Pulmonary artery endothelial cell (primary cell): ENCODE measurements around the gene SYPL1. TPM values are rescaled to one million over a fixed set of nuclear protein-coding genes. Genes with fewer than 3 reads are reported as not detected.
A peak's percentile ranks its signal among the peaks of the same experiment; 100 is the strongest.
"Not testable (repeated sequence)": the region's sequence is repeated elsewhere in the genome, so short reads cannot be mapped to it uniquely, and the experiment has no call there.

Experiments used
- DNase-seq: peaks from one replicate; pipeline ENCODE4 v3.0.0-alpha.2; 2011; ENCODE audit warnings: low read depth, low spot score
- total RNA-seq: library from RNA; depleted of rRNA; stranded (reverse); fragments of >200 nt; gene quantifications from 2 replicates; pipeline ENCODE4 v1.2.3, GENCODE V29; 2014

Gene SYPL1
- 53.9 and 58.6 TPM in 2 replicates for total RNA-seq

GRCh38 chr7:106112118-106112971, at the start of gene SYPL1:
TSS of gene SYPL1 (minus strand) at chr7:106112312. CDS start at chr7:106112208, 104 bp downstream.
- peak; percentile 64 for DNase-seq

- no peak for DNase-seq
Observed at GRCh38 chr7:106155027-106155426, 42.9 kb upstream of the SYPL1 start.

GRCh38 chr7:106153891-106154449, 41.9 kb upstream of the SYPL1 start:
- DNase-seq, result peak; percentile 37

DNA sequence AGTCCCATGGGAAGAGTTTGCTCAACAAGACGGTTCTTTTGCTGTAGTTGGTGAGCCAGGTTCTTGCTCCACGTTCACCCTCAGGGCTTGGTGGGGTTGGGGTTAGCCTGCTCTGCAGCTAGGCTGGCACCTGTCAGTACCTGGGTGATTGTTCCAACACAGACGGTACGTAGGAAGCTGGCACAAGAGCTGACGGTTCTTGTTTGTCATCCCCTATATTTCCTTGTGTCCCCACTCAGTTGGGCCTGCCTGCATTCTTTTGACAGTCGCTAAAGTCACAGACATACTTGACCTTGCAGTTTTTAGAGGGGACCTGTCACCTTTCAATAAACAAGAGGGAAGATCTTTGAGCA, 40.2 kb upstream of the SYPL1 start:
- DNase-seq, result no peak

DNA sequence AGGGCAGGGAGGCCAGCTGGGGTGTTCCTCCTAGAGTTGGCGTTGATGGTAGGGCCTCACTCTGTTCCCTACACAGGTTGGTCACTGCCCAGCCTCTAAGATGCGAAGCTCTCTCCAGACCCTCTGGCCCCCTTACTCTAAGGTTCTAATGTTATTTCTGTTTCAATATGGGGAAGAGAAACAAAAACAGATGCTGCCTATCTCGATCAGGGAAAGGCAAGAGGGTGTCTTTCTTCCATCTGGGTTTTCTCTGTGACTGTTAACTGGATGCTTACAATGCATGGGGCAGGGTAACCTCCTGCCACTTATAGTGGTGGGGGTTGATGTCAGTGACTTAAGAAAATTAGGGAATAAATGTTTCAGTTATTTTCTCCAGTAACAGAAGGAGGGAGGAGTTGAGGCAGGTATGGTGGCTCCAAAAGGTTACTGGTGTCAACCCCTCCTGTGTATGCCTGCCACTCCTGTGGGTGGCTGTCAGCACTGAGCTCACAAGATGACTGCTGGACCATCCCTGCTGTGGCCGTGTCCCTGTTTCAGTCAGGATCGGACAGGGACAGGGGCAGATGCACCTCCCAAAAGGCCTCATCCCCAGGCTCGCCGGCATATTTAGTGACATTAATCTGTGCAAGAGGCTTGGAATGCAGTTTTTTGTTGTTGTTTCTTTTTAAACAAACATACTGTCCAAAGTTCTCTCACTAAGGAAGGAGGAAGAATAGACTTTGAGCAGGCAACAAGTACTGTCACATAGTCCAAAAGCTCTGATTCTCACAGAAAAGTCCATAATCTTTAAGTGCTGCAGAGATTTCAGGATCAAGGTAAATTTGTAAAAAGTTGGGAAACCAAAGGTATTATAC, 39.6 kb upstream of the SYPL1 start:
- DNase-seq, result no peak

DNA sequence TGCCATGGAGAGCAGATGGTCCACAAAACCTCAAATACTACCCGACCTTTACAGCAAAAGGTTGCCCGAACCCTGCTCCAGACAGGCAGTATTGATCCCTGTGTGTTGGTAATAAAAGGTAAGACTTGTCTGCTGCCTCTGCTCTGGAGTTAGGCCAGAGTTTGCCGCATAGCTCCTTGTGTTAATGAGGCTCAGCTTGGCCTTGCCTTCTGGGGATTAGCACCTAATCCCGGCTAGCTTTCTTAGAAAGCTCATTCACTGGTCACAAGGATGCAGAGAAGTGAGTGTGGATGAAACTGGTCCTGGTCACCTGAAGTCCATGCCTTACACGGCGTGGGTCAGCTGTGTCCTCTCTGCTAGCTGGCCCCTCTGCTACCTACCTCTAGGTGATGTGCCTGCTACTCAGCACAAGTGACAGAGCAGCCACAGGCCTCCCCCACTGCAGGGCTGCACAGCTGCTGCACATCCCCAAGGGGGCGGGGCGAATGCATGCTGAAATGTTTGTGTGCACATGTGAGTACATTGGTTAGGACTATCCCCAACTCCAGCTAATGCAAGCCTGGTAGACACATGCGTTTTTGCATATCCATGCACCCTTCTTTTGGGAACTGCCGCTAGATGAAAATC, 31.7 kb upstream of the SYPL1 start:
- no peak for DNase-seq

- DNase-seq, result no peak
Observed at GRCh38 chr7:106142136-106142535, 30.0 kb upstream of the SYPL1 start.

- DNase-seq, result no peak
Observed at GRCh38 chr7:106140406-106141173, 28.5 kb upstream of the SYPL1 start.

DNA sequence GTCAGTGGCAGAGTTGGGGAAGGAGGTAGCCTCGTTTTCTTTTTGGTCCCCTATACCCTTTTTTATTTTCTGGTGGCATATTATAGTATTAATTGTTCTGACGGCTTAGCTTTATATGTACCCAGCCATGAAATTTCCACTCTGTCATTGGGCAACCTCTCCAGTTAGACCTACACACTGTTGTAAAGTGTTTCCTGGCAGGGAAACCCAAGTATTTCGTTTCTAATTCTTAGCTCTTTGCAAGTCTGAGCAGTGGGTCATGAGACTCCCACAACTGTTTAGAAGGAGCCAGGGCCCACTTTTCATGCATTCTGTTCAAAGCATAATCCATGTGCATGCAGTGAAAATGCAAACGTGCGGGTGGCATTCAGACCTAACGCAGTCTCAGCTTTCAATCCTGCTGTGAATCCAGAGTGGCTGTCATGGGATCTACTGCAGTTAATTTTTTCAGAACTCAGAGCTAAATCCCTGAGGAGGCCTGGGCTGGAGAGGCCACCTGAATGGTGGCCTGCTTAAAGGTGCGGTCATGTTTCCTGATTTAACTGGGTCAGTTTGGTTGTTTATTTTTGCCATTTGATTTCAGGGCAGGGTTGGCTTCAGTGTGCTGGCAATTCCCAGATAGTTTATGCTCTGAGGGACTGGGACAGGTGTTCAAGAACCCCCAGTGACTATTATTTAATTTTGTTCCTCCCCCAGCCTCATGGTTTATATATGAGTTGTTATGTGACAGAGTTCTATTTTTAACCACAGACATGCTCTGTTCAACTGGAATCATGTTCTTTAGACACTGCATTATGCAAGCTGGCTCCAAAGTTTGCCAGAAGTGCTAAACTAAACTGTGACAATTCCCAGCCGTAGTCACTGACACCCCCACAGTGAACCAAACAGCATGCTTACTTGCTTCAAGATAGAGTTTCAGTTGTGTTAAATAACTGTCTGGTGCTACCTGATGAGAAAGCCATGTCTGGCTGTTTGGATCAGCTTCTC, 27.4 kb upstream of the SYPL1 start:
- DNase-seq, result no peak

- DNase-seq, result no peak
Observed at GRCh38 chr7:106138776-106139175, 26.7 kb upstream of the SYPL1 start.

DNA sequence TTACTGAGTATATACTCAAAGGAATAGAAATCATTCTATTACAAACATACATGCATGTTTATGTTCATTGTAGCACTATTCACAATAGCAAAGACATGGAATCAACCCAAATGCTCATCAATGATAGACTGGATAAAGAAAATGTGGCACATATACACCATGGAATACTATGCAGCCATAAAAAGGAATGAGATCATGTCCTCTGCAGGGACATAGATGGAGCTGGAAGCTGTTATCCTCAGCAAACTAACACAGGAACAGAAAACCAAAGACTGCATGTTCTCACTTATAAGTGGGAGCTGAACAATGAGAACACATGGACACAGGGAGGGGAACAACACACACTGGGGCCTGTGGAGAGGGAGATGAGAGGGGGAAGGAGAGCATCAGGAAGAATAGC, 26.1 kb upstream of the SYPL1 start:
- DNase-seq, result not testable (repeated sequence)

DNA sequence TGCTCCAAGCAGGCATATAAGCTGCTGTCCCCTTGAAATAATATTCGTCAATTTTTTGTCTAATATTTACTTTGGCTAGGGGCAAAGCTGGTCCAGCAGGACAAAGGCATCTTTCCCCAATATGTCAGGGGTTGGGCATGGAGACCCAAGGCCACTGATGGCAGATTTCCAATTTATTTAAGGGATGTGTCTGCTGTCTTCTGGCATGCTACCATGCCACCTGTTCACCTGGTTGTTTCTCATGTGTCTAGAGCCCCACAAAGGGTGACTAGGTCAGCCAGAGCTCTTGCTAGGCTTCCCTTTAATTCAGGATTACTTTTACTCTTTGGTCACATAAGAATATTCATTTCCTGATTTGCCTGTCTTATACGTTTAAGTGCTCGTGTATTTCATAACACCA, 22.1 kb upstream of the SYPL1 start:
- DNase-seq, result no peak

DNA sequence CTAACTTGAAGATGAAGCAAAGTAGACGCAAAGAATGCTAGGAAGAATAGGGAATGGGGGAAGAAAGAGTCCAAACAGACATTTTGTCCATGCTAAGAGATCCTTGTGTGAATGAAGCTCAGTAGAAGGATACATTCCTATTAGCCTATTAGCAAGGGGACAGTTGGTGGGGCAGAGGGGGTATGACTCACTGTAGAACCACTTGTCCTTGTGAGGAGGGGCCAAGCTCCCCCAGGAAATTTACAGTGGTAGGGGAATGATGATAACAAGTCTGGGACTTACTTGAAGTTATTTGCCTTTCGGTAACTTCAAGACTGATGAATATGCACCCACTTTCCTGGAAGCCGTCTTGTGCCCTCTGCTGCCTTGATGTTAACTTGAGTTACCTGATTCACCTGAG, 17.2 kb upstream of the SYPL1 start:
- no peak for DNase-seq

- no peak for DNase-seq
Observed at GRCh38 chr7:106128836-106129235, 16.7 kb upstream of the SYPL1 start.

- no peak for DNase-seq
Observed at GRCh38 chr7:106127984-106128780, 16.1 kb upstream of the SYPL1 start.

- peak; percentile 40 for DNase-seq
Observed at GRCh38 chr7:106126170-106126938, 14.2 kb upstream of the SYPL1 start.

DNA sequence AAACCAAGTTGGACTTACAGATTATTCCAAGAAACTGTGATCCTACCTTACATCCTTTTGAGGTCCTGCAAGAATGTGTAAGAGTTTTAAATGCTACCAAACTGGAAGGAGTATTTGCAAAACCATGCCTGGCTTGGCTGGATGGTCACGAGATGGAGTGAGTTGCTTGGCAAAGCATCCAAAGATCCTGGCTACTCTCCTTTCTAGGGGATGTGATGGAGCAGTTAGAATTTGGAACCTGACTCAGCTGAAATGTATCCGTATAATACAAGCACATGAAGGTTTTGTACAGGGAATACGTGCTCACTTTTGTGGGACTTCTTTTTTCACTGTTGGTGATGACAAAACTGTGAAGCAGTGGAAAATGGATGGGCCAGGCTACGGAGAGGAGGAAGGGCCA, 13.3 kb upstream of the SYPL1 start:
- no peak for DNase-seq

- DNase-seq, result no peak
Observed at GRCh38 chr7:106124186-106124585, 12.1 kb upstream of the SYPL1 start.
